GM23338 (cell line): ENCODE results near the gene UBE2E2. TPM values are rescaled to one million over a fixed set of nuclear protein-coding genes. Genes with fewer than 3 reads are reported as not detected.

Experiments
- ATAC-seq: fragments of 200-7000 bp; cut with Tn5 transposase; 3 replicates; pipeline ENCODE4 v1.9.1; 2020
- DNase-seq: peaks from one replicate; pipeline ENCODE4 v3.0.0-alpha.2; 2015; ENCODE audit warnings: low spot score
- H2AFZ ChIP-seq: fragments of 200-600 bp; sonication (generic); 2 replicates; pipeline ENCODE4 v1.8.0; 2016; ENCODE audit warnings: antibody characterized with exemption, mild to moderate bottlenecking, moderate library complexity
- H3F3A ChIP-seq: fragments of 200-600 bp; sonication (generic); replicated peaks from 2 replicates; pipeline ENCODE4 v1.8.0; 2017; ENCODE audit warnings: antibody characterized with exemption, mixed run types, low read depth
- H3K27ac ChIP-seq: fragments of 200-600 bp; sonication (generic); 2 replicates; pipeline ENCODE4 v1.6.1; 2016; ENCODE audit warnings: low read depth
- H3K27me3 ChIP-seq: fragments of 200-600 bp; sonication (generic); 2 replicates; pipeline ENCODE4 v1.8.0; 2016; ENCODE audit warnings: mild to moderate bottlenecking, mixed run types, moderate library complexity; ENCODE audit not compliant: insufficient read depth
- H3K36me3 ChIP-seq: fragments of 200-600 bp; sonication (generic); 2 replicates; pipeline ENCODE4 v1.8.0; 2016; ENCODE audit warnings: mild to moderate bottlenecking; ENCODE audit not compliant: insufficient read depth
- H3K4me1 ChIP-seq: fragments of 200-600 bp; sonication (generic); 2 replicates; pipeline ENCODE4 v1.8.0; 2016; ENCODE audit warnings: mild to moderate bottlenecking, moderate library complexity; ENCODE audit not compliant: insufficient read depth
- H3K4me2 ChIP-seq: fragments of 200-600 bp; sonication (generic); 2 replicates; pipeline ENCODE4 v1.7.1; 2017; ENCODE audit warnings: mixed run types
- H3K4me3 ChIP-seq: fragments of 200-600 bp; sonication (generic); 2 replicates; pipeline ENCODE4 v1.6.1; 2016; ENCODE audit warnings: mixed run types
- H3K79me2 ChIP-seq: fragments of 200-600 bp; sonication (generic); replicated peaks from 2 replicates; pipeline ENCODE4 v1.8.0; 2017; ENCODE audit warnings: mild to moderate bottlenecking; ENCODE audit not compliant: insufficient read depth
- H3K9me2 ChIP-seq: fragments of 200-600 bp; sonication (generic); 2 replicates; pipeline ENCODE4 v1.8.0; 2017; ENCODE audit not compliant: insufficient read depth
- H4K20me1 ChIP-seq: fragments of 200-600 bp; sonication (generic); replicated peaks from 2 replicates; pipeline ENCODE4 v1.8.0; 2017; ENCODE audit warnings: mild to moderate bottlenecking; ENCODE audit not compliant: insufficient read depth
- H3K27ac Mint-ChIP-seq: 2 replicates; pipeline ENCODE4 v1.8.0; 2020; ENCODE audit warnings: inconsistent platforms, mild to moderate bottlenecking, moderate library complexity, mixed read lengths
- H3K27me3 Mint-ChIP-seq: 3 replicates; pipeline ENCODE4 v1.8.0; 2022; ENCODE audit warnings: low read depth, mild to moderate bottlenecking, moderate library complexity, mixed read lengths, inconsistent platforms; ENCODE audit not compliant: insufficient read depth, poor library complexity
- H3K36me3 Mint-ChIP-seq: 3 replicates; pipeline ENCODE4 v1.8.0; 2021; ENCODE audit warnings: low read depth, mild to moderate bottlenecking, inconsistent platforms, moderate library complexity, mixed read lengths
- H3K4me1 Mint-ChIP-seq: 3 replicates; pipeline ENCODE4 v1.8.0; 2020; ENCODE audit warnings: mild to moderate bottlenecking, inconsistent platforms, mixed read lengths
- H3K4me3 Mint-ChIP-seq: 3 replicates; pipeline ENCODE4 v1.8.0; 2021; ENCODE audit warnings: moderate library complexity, mild to moderate bottlenecking, inconsistent platforms, mixed read lengths
- H3K9me3 Mint-ChIP-seq: 3 replicates; pipeline ENCODE4 v1.8.0; 2020; ENCODE audit warnings: moderate library complexity, mild to moderate bottlenecking, inconsistent platforms, mixed read lengths
- CREB1 ChIP-seq: fragments of 250-450 bp; sonication (Bioruptor Pico); IDR thresholded peaks from 2 replicates; pipeline ENCODE4 v1.5.0; 2020; ENCODE audit warnings: low read depth, mild to moderate bottlenecking, moderate library complexity
- ETS1 ChIP-seq: IDR thresholded peaks from 2 replicates; pipeline ENCODE4 v1.6.1; 2016; ENCODE audit warnings: antibody characterized with exemption
- EZH2 ChIP-seq: fragments of 200-600 bp; sonication (generic); IDR thresholded peaks from one replicate; pipeline ENCODE4 v1.8.0; 2017; ENCODE audit warnings: antibody characterized with exemption, mild to moderate bottlenecking, low read depth; ENCODE audit not compliant: unreplicated experiment
- EZH2phosphoT487 ChIP-seq: fragments of 200-600 bp; sonication (generic); IDR thresholded peaks from one replicate; pipeline ENCODE4 v1.8.1; 2018; ENCODE audit warnings: antibody characterized with exemption; ENCODE audit not compliant: unreplicated experiment
- JUNB ChIP-seq: IDR thresholded peaks from one replicate; pipeline ENCODE4 v1.6.1; 2016; ENCODE audit warnings: antibody characterized with exemption; ENCODE audit not compliant: unreplicated experiment
- NANOG ChIP-seq: IDR thresholded peaks from 2 replicates; pipeline ENCODE4 v1.6.1; 2016; ENCODE audit warnings: antibody characterized with exemption, borderline replicate concordance
- POLR2AphosphoS5 ChIP-seq: IDR thresholded peaks from 2 replicates; pipeline ENCODE4 v1.6.1; 2016; ENCODE audit warnings: antibody characterized with exemption, low read depth
- REST ChIP-seq: IDR thresholded peaks from one replicate; pipeline ENCODE4 v1.6.1; 2018; ENCODE audit warnings: antibody characterized with exemption; ENCODE audit not compliant: unreplicated experiment
- STAT1 ChIP-seq: IDR thresholded peaks from one replicate; pipeline ENCODE4 v1.6.1; 2016; ENCODE audit warnings: antibody characterized with exemption; ENCODE audit not compliant: unreplicated experiment
- ZNF114 ChIP-seq: fragments of 250-450 bp; sonication (Bioruptor Pico); IDR thresholded peaks from 2 replicates; pipeline ENCODE4 v1.5.0; 2020; ENCODE audit warnings: mild to moderate bottlenecking, moderate library complexity
- ZNF462 ChIP-seq: fragments of 250-450 bp; sonication (Bioruptor Pico); IDR thresholded peaks from 2 replicates; pipeline ENCODE4 v1.5.0; 2020; ENCODE audit warnings: mild to moderate bottlenecking, moderate library complexity
- polyA plus RNA-seq: library from polyadenylated mRNA; unstranded; fragments of >200 nt; fragmentation: Nextera tagmentation; extraction: Ambion mirVana; gene quantifications from 2 replicates; pipeline ENCODE4 v1.2.1, GENCODE V29; 2016
- total RNA-seq: library from RNA; depleted of rRNA; stranded (reverse); fragments of >200 nt; shearing (Covaris generic); gene quantifications from 2 replicates; pipeline ENCODE4 v1.2.3, GENCODE V29; 2014
- TF ChIP-seq, protein P1 (sequence below), 2 experiments: fragments of 200-600 bp in 1 of 2; sonication (generic) in 1 of 2; conservative IDR thresholded peaks; 2 replicates each; pipeline versions ENCODE4 v1.5.1 to v1.6.1; 2016 to 2017; ENCODE audit warnings: antibody characterized with exemption in 2 of 2, low read depth in 2 of 2, mild to moderate bottlenecking in 2 of 2, moderate library complexity in 1 of 2

Gene UBE2E2
- total and polyA plus RNA-seq, 2 experiments from 2014 or later: 86.9 to 169 TPM

GRCh38 chr3:23493889-23494288 is 290.8 kb downstream of the UBE2E2 start (continued):
- TF ChIP-seq ETS1: no peak
- TF ChIP-seq EZH2phosphoT487: no peak

GRCh38 chr3:23494967-23495366 is 291.8 kb downstream of the UBE2E2 start:
- ATAC-seq (no peak), DNase-seq (no peak)
- Mint-ChIP-seq H3K36me3 (no peaks in the 10 kb centered on the region), H3K4me1 (peaks cover 5% of the 10 kb centered on the region; the same call in 2 of the 3 replicates), H3K27ac (no peak overlapping the region), H3K4me3 (no peak overlapping the region), H3K27me3 (no peaks in the 10 kb centered on the region), H3K9me3 (no peaks in the 10 kb centered on the region)
- Histone ChIP-seq H4K20me1 (no peaks in the 10 kb centered on the region), H3F3A (no peaks in the 10 kb centered on the region), H3K4me2 (no peak overlapping the region), H3K27me3 (no peaks in the 10 kb centered on the region), H3K4me3 (no peak overlapping the region), H2AFZ (no peak overlapping the region), H3K4me1 (peaks cover 6% of the 10 kb centered on the region; the same call in 1 of the 2 replicates), H3K27ac (no peak overlapping the region), H3K9me2 (no peaks in the 10 kb centered on the region), H3K36me3 (no peaks in the 10 kb centered on the region), H3K79me2 (no peaks in the 10 kb centered on the region; the same call in 1 of the 2 replicates)
- no peak for TF ChIP-seq ZNF462 (CRISPR knock-in tag)
- no peak for TF ChIP-seq ETS1
- no peak for TF ChIP-seq REST
- no peak for TF ChIP-seq POLR2AphosphoS5
- TF ChIP-seq, protein P1, sequence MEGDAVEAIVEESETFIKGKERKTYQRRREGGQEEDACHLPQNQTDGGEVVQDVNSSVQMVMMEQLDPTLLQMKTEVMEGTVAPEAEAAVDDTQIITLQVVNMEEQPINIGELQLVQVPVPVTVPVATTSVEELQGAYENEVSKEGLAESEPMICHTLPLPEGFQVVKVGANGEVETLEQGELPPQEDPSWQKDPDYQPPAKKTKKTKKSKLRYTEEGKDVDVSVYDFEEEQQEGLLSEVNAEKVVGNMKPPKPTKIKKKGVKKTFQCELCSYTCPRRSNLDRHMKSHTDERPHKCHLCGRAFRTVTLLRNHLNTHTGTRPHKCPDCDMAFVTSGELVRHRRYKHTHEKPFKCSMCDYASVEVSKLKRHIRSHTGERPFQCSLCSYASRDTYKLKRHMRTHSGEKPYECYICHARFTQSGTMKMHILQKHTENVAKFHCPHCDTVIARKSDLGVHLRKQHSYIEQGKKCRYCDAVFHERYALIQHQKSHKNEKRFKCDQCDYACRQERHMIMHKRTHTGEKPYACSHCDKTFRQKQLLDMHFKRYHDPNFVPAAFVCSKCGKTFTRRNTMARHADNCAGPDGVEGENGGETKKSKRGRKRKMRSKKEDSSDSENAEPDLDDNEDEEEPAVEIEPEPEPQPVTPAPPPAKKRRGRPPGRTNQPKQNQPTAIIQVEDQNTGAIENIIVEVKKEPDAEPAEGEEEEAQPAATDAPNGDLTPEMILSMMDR (conservative IDR thresholded peaks at IDR 0.05; ENCODE audit: low read depth in 2 of 2): no peak
- no peak for TF ChIP-seq ZNF114
- TF ChIP-seq NANOG: no peak
- no peak for TF ChIP-seq EZH2phosphoT487
- no peak for TF ChIP-seq CREB1
- TF ChIP-seq EZH2: no peak
- TF ChIP-seq STAT1: no peak
- TF ChIP-seq JUNB: no peak
